Activated B cell treated with CpG ODN at 0.5 μM for 24 hours (primary cell): ENCODE measurements around the gene AGPAT1. TPM values are rescaled to one million over a fixed set of nuclear protein-coding genes. Genes with fewer than 3 reads are reported as not detected.

ENCODE experiments used
- ATAC-seq: fragments of 200-7000 bp; cut with Tn5 transposase; one replicate; pipeline ENCODE4 v1.10.0; 2021; ENCODE audit warnings: low read depth, mild to moderate bottlenecking, moderate library complexity
- CTCF ChIA-PET: fragments of 350-600 bp; sonication (Branson Sonifier 250); formaldehyde crosslinking; loops from one replicate; lab custom pipeline; 2021; ENCODE audit warnings: antibody characterized with exemption; lab: Charles Lee
- POLR2A ChIA-PET: fragments of 350-600 bp; sonication (Branson Sonifier 250); formaldehyde crosslinking; loops from one replicate; lab custom pipeline; 2021; ENCODE audit warnings: antibody characterized with exemption; lab: Charles Lee
- DNase-seq: peaks from one replicate; pipeline ENCODE4 v3.0.0; 2022
- H3K27ac Mint-ChIP-seq: one replicate; pipeline ENCODE4 v1.8.0; 2020; ENCODE audit warnings: mixed read lengths
- H3K27me3 Mint-ChIP-seq: one replicate; pipeline ENCODE4 v1.8.0; 2021; ENCODE audit warnings: mixed read lengths
- H3K36me3 Mint-ChIP-seq: one replicate; pipeline ENCODE4 v1.8.0; 2021; ENCODE audit warnings: low read depth, mixed read lengths
- H3K4me1 Mint-ChIP-seq: one replicate; pipeline ENCODE4 v1.8.0; 2021; ENCODE audit warnings: mixed read lengths
- H3K4me3 Mint-ChIP-seq: one replicate; pipeline ENCODE4 v1.8.0; 2020; ENCODE audit warnings: mild to moderate bottlenecking, mixed read lengths
- H3K9me3 Mint-ChIP-seq: one replicate; pipeline ENCODE4 v1.8.0; 2020; ENCODE audit warnings: mixed read lengths
- CTCF ChIP-seq: fragments of 200-600 bp; IDR thresholded peaks from one replicate; pipeline ENCODE4 v1.8.0; 2022; ENCODE audit warnings: antibody characterized with exemption, mild to moderate bottlenecking
- intact Hi-C: fragments of 100-400 bp; cut with micrococcal nuclease; formaldehyde crosslinking; loops from one replicate; pipeline ENCODE4 v1.15.1; 2024
- total RNA-seq: library from RNA; stranded (reverse); gene quantifications from 2 replicates; pipeline ENCODE4 v1.2.3, GENCODE V29; 2022

AGPAT1 gene
- total RNA-seq, 1 donor from 2014 or later: 26.4 TPM

GRCh38 chr6:32163559-32164258, 12.2 kb downstream of the AGPAT1 start:
- ATAC-seq (no peak), DNase-seq (no peak)
- ChIA-PET POLR2A (interaction anchor here (0.5 kb wide), 1 partner anchor 44 kb away, joined by 9 read pairs; no protein-coding TSS in a partner anchor), CTCF (interaction anchor here (1.6 kb wide), 1 partner anchor 9 kb away, joined by 4 read pairs; no protein-coding TSS in a partner anchor)
- peaks cover 11% of the 10 kb centered on the region for H3K36me3 Mint-ChIP-seq
- no peak for TF ChIP-seq CTCF
- no peak overlapping the region for H3K4me3 Mint-ChIP-seq
- intact Hi-C loops: no loop called here
- no peak overlapping the region for H3K27ac Mint-ChIP-seq
- H3K4me1 Mint-ChIP-seq: peaks cover 4% of the 10 kb centered on the region
- H3K9me3 Mint-ChIP-seq: no peaks in the 10 kb centered on the region
- no peaks in the 10 kb centered on the region for H3K27me3 Mint-ChIP-seq

GRCh38 chr6:32158052-32158451, 17.8 kb downstream of the AGPAT1 start:
- no peak overlapping the region for H3K4me3 Mint-ChIP-seq
- H3K4me1 Mint-ChIP-seq: peaks cover 20% of the 10 kb centered on the region
- no peak for ATAC-seq
- no peak for TF ChIP-seq CTCF
- CTCF ChIA-PET: no interaction called here
- POLR2A ChIA-PET: no interaction called here
- no peaks in the 10 kb centered on the region for H3K9me3 Mint-ChIP-seq
- DNase-seq: no peak
- H3K27ac Mint-ChIP-seq: no peak overlapping the region
- H3K27me3 Mint-ChIP-seq: peaks cover 3% of the 10 kb centered on the region
- H3K36me3 Mint-ChIP-seq: no peaks in the 10 kb centered on the region
- intact Hi-C loops: loop anchor here (10.0 kb wide), 1 partner anchor 113 kb away; no protein-coding TSS in a partner anchor

- H3K4me1 Mint-ChIP-seq: peaks cover 25% of the 10 kb centered on the region
- intact Hi-C loops: loop anchor here (10.0 kb wide), 1 partner anchor 112 kb away; no protein-coding TSS in a partner anchor
- POLR2A ChIA-PET: interaction anchor here (0.7 kb wide), 1 partner anchor 14 kb away, joined by 3 read pairs; no protein-coding TSS in a partner anchor
Measured at GRCh38 chr6:32156891-32157290, 19.0 kb downstream of the AGPAT1 start.

GRCh38 chr6:32154514-32155161, 21.2 kb downstream of the AGPAT1 start:
- ChIA-PET CTCF (interaction anchor here (1.0 to 1.3 kb wide), 4 partner anchors 9 to 41 kb away, joined by 3 to 10 read pairs (median 4); no protein-coding TSS in a partner anchor), POLR2A (interaction anchor here (0.6 to 1.2 kb wide), 4 partner anchors 16 to 41 kb away, joined by 3 to 8 read pairs (median 5); partner anchors contain the start of gene PBX2)
- intact Hi-C loops: loop anchor here (1.0 to 10.0 kb wide), 6 partner anchors 22 to 110 kb away; partner anchors contain the start of genes AGPAT1, FKBPL and PBX2
- Mint-ChIP-seq H3K4me1 (peaks cover 28% of the 10 kb centered on the region), H3K4me3 (peak overlapping the region; percentile 96), H3K9me3 (no peaks in the 10 kb centered on the region), H3K36me3 (no peaks in the 10 kb centered on the region), H3K27ac (peak overlapping the region; percentile 53), H3K27me3 (peaks cover 24% of the 10 kb centered on the region)
- DNase-seq (no peak), ATAC-seq (peak; percentile 89)
- no peak for TF ChIP-seq CTCF

More at GRCh38 chr6:32156891-32157290, 19.0 kb downstream of the AGPAT1 start:
- no peak for TF ChIP-seq CTCF
- no peaks in the 10 kb centered on the region for H3K9me3 Mint-ChIP-seq
- H3K27ac Mint-ChIP-seq: no peak overlapping the region
- CTCF ChIA-PET: no interaction called here
- H3K36me3 Mint-ChIP-seq: no peaks in the 10 kb centered on the region
- ATAC-seq (no peak), DNase-seq (no peak)
- peaks cover 9% of the 10 kb centered on the region for H3K27me3 Mint-ChIP-seq
- no peak overlapping the region for H3K4me3 Mint-ChIP-seq
